Measurements from ENCODE around the gene BMPER. TPM values are rescaled to one million over a fixed set of nuclear protein-coding genes. Genes with fewer than 3 reads are reported as not detected.

Gene BMPER
- total RNA-seq, 1 donor: 0.21 TPM

GRCh38 chr7:34137176-34137575, 231.8 kb downstream of the BMPER start:
- H3K4me1 ChIP-seq (ENCODE audit: insufficient read depth, low read length): no peaks in the 10 kb centered on the region
- H3K27me3 ChIP-seq (ENCODE audit: insufficient read depth, low read length): no peaks in the 10 kb centered on the region
- no peaks in the 10 kb centered on the region for H3K9me3 ChIP-seq (ENCODE audit: low read depth, low read length)
- no peak overlapping the region for H3K4me3 ChIP-seq (ENCODE audit: low read length)

GRCh38 chr7:34138483-34138882, 233.1 kb downstream of the BMPER start:
- Histone ChIP-seq H3K4me1 (ENCODE audit: insufficient read depth, low read length) (no peaks in the 10 kb centered on the region), H3K27me3 (ENCODE audit: insufficient read depth, low read length) (no peaks in the 10 kb centered on the region), H3K4me3 (ENCODE audit: low read length) (no peak overlapping the region), H3K9me3 (ENCODE audit: low read depth, low read length) (no peaks in the 10 kb centered on the region)

GRCh38 chr7:34139086-34139485, 233.7 kb downstream of the BMPER start:
- Histone ChIP-seq H3K9me3 (ENCODE audit: low read depth, low read length) (no peaks in the 10 kb centered on the region), H3K4me3 (ENCODE audit: low read length) (no peak overlapping the region), H3K27me3 (ENCODE audit: insufficient read depth, low read length) (no peaks in the 10 kb centered on the region), H3K4me1 (ENCODE audit: insufficient read depth, low read length) (no peaks in the 10 kb centered on the region)

GRCh38 chr7:34140066-34140465, 234.7 kb downstream of the BMPER start:
- Histone ChIP-seq H3K4me3 (ENCODE audit: low read length) (no peak overlapping the region), H3K9me3 (ENCODE audit: low read depth, low read length) (no peaks in the 10 kb centered on the region), H3K4me1 (ENCODE audit: insufficient read depth, low read length) (no peaks in the 10 kb centered on the region), H3K27me3 (ENCODE audit: insufficient read depth, low read length) (no peaks in the 10 kb centered on the region)

- H3K4me1 ChIP-seq (ENCODE audit: insufficient read depth, low read length): no peaks in the 10 kb centered on the region
- no peaks in the 10 kb centered on the region for H3K27me3 ChIP-seq (ENCODE audit: insufficient read depth, low read length)
- H3K9me3 ChIP-seq (ENCODE audit: low read depth, low read length): no peaks in the 10 kb centered on the region
- no peak overlapping the region for H3K4me3 ChIP-seq (ENCODE audit: low read length)
Measured at GRCh38 chr7:34143402-34143801, 238.1 kb downstream of the BMPER start.

GRCh38 chr7:34145603-34146002, 240.3 kb downstream of the BMPER start:
- H3K9me3 ChIP-seq (ENCODE audit: low read depth, low read length): no peaks in the 10 kb centered on the region
- no peaks in the 10 kb centered on the region for H3K4me1 ChIP-seq (ENCODE audit: insufficient read depth, low read length)
- no peak overlapping the region for H3K4me3 ChIP-seq (ENCODE audit: low read length)
- no peaks in the 10 kb centered on the region for H3K27me3 ChIP-seq (ENCODE audit: insufficient read depth, low read length)

- H3K9me3 ChIP-seq (ENCODE audit: low read depth, low read length): no peaks in the 10 kb centered on the region
Measured at GRCh38 chr7:34153656-34154270, 248.4 kb downstream of the BMPER start.

GRCh38 chr7:34155220-34155908, 250.0 kb downstream of the BMPER start:
- H3K9me3 ChIP-seq (ENCODE audit: low read depth, low read length): no peaks in the 10 kb centered on the region
- no peak overlapping the region for H3K4me3 ChIP-seq (ENCODE audit: low read length)
- no peaks in the 10 kb centered on the region for H3K4me1 ChIP-seq (ENCODE audit: insufficient read depth, low read length)
- H3K27me3 ChIP-seq (ENCODE audit: insufficient read depth, low read length): no peaks in the 10 kb centered on the region

More at GRCh38 chr7:34153656-34154270, 248.4 kb downstream of the BMPER start:
- no peaks in the 10 kb centered on the region for H3K4me1 ChIP-seq (ENCODE audit: insufficient read depth, low read length)
- no peak overlapping the region for H3K4me3 ChIP-seq (ENCODE audit: low read length)
- no peaks in the 10 kb centered on the region for H3K27me3 ChIP-seq (ENCODE audit: insufficient read depth, low read length)

GRCh38 chr7:34156336-34156735, 251.0 kb downstream of the BMPER start:
- no peaks in the 10 kb centered on the region for H3K9me3 ChIP-seq (ENCODE audit: low read depth, low read length)
- no peak overlapping the region for H3K4me3 ChIP-seq (ENCODE audit: low read length)
- H3K4me1 ChIP-seq (ENCODE audit: insufficient read depth, low read length): no peaks in the 10 kb centered on the region
- H3K27me3 ChIP-seq (ENCODE audit: insufficient read depth, low read length): no peaks in the 10 kb centered on the region

- Histone ChIP-seq H3K4me1 (ENCODE audit: insufficient read depth, low read length) (no peaks in the 10 kb centered on the region), H3K4me3 (ENCODE audit: low read length) (no peak overlapping the region), H3K9me3 (ENCODE audit: low read depth, low read length) (no peaks in the 10 kb centered on the region)
Measured at GRCh38 chr7:34157137-34157536, 251.8 kb downstream of the BMPER start.

GRCh38 chr7:34158368-34159153, 253.2 kb downstream of the BMPER start:
- Histone ChIP-seq H3K4me1 (ENCODE audit: insufficient read depth, low read length) (no peaks in the 10 kb centered on the region), H3K27me3 (ENCODE audit: insufficient read depth, low read length) (no peaks in the 10 kb centered on the region), H3K4me3 (ENCODE audit: low read length) (no peak overlapping the region), H3K9me3 (ENCODE audit: low read depth, low read length) (no peaks in the 10 kb centered on the region)

More at GRCh38 chr7:34157137-34157536, 251.8 kb downstream of the BMPER start:
- no peaks in the 10 kb centered on the region for H3K27me3 ChIP-seq (ENCODE audit: insufficient read depth, low read length)

GRCh38 chr7:34160261-34160752, 255.0 kb downstream of the BMPER start:
- Histone ChIP-seq H3K4me3 (ENCODE audit: low read length) (no peak overlapping the region), H3K27me3 (ENCODE audit: insufficient read depth, low read length) (no peaks in the 10 kb centered on the region), H3K9me3 (ENCODE audit: low read depth, low read length) (no peaks in the 10 kb centered on the region), H3K4me1 (ENCODE audit: insufficient read depth, low read length) (no peaks in the 10 kb centered on the region)

GRCh38 chr7:34162027-34162565, 256.8 kb downstream of the BMPER start:
- Histone ChIP-seq H3K4me3 (ENCODE audit: low read length) (no peak overlapping the region), H3K9me3 (ENCODE audit: low read depth, low read length) (no peaks in the 10 kb centered on the region), H3K27me3 (ENCODE audit: insufficient read depth, low read length) (no peaks in the 10 kb centered on the region)

GRCh38 chr7:34162677-34163076, 257.3 kb downstream of the BMPER start:
- H3K9me3 ChIP-seq (ENCODE audit: low read depth, low read length): no peaks in the 10 kb centered on the region
- no peak overlapping the region for H3K4me3 ChIP-seq (ENCODE audit: low read length)
- H3K4me1 ChIP-seq (ENCODE audit: insufficient read depth, low read length): no peaks in the 10 kb centered on the region
- no peaks in the 10 kb centered on the region for H3K27me3 ChIP-seq (ENCODE audit: insufficient read depth, low read length)

More at GRCh38 chr7:34162027-34162565, 256.8 kb downstream of the BMPER start:
- no peaks in the 10 kb centered on the region for H3K4me1 ChIP-seq (ENCODE audit: insufficient read depth, low read length)

- no peak overlapping the region for H3K4me3 ChIP-seq (ENCODE audit: low read length)
- no peaks in the 10 kb centered on the region for H3K27me3 ChIP-seq (ENCODE audit: insufficient read depth, low read length)
- H3K9me3 ChIP-seq (ENCODE audit: low read depth, low read length): no peaks in the 10 kb centered on the region
- no peaks in the 10 kb centered on the region for H3K4me1 ChIP-seq (ENCODE audit: insufficient read depth, low read length)
Measured at GRCh38 chr7:34163956-34164355, 258.6 kb downstream of the BMPER start.
